ENCODE results near the gene EIF5.

DNA sequence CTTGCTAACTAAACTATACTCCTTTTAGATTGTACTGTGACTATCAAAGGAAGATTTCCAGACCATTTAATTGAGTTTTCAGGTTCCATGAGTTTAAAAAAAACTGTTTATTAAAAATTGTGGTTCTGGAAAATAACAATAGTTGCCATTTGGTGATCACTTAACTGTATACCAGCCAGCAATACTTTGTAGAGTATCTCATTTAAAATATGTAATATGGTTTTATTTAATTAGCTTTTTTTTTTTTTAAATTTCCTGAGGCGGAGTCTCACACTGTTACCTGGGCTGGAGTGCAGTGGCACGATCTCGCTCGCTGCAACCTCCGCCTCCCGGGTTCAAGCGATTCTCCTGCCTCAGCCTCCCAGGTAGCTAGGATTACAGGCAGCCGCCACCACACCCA is 58.5 kb downstream of the EIF5 start:
- TF ChIP-seq, protein P1, sequence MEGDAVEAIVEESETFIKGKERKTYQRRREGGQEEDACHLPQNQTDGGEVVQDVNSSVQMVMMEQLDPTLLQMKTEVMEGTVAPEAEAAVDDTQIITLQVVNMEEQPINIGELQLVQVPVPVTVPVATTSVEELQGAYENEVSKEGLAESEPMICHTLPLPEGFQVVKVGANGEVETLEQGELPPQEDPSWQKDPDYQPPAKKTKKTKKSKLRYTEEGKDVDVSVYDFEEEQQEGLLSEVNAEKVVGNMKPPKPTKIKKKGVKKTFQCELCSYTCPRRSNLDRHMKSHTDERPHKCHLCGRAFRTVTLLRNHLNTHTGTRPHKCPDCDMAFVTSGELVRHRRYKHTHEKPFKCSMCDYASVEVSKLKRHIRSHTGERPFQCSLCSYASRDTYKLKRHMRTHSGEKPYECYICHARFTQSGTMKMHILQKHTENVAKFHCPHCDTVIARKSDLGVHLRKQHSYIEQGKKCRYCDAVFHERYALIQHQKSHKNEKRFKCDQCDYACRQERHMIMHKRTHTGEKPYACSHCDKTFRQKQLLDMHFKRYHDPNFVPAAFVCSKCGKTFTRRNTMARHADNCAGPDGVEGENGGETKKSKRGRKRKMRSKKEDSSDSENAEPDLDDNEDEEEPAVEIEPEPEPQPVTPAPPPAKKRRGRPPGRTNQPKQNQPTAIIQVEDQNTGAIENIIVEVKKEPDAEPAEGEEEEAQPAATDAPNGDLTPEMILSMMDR (conservative IDR thresholded peaks at IDR 0.05; ENCODE audit: low read depth in 2 of 2) = no peak
- TF ChIP-seq STAT1 (IDR thresholded peaks at IDR 0.05; ENCODE audit: unreplicated experiment) = no peak
